GM13976 (cell line): ENCODE data around the gene C8A.

ENCODE experiments used
- DNase-seq: peaks from one replicate; pipeline ENCODE4 v3.0.0; 2012; ENCODE audit warnings: low spot score
- CTCF ChIP-seq: IDR thresholded peaks from 2 replicates; pipeline ENCODE4 v1.5.1; 2012; ENCODE audit warnings: borderline replicate concordance, mild to moderate bottlenecking; ENCODE audit not compliant: insufficient read depth; ENCODE audit errors: extremely low read depth, missing control alignments, control extremely low read depth
- in situ Hi-C: fragments of 300-500 bp; cut with MboI; formaldehyde crosslinking; loops from one replicate; pipeline ENCODE4 v1.12.0; 2022; ENCODE audit warnings: low sequenced_read_pairs, mixed read lengths, inconsistent platforms; ENCODE audit not compliant: unreplicated experiment

C8A gene

GRCh38 chr1:56934430-56935060 is 79.9 kb downstream of the C8A start:
- TF ChIP-seq CTCF = no peak
- in situ Hi-C loops = no loop called here
- no peak for DNase-seq

- TF ChIP-seq CTCF = no peak
- in situ Hi-C loops = no loop called here
- DNase-seq = no peak
Observed at GRCh38 chr1:56938646-56939045, 84.0 kb downstream of the C8A start.

GRCh38 chr1:56939209-56939608 is 84.6 kb downstream of the C8A start:
- no peak for DNase-seq
- in situ Hi-C loops = no loop called here
- TF ChIP-seq CTCF = no peak

GRCh38 chr1:56940039-56940438 is 85.4 kb downstream of the C8A start:
- TF ChIP-seq CTCF = no peak
- DNase-seq = no peak
- in situ Hi-C loops = no loop called here

GRCh38 chr1:56948403-56949023 is 93.9 kb downstream of the C8A start:
- no peak for DNase-seq
- in situ Hi-C loops = no loop called here
- TF ChIP-seq CTCF = no peak

GRCh38 chr1:56952501-56952900 is 97.9 kb downstream of the C8A start:
- no peak for TF ChIP-seq CTCF
- in situ Hi-C loops = no loop called here
- no peak for DNase-seq
